Measurements from ENCODE around the gene HTRA1.
A peak's percentile ranks its signal among the peaks of the same experiment; 100 is the strongest.

Gene HTRA1

DNA sequence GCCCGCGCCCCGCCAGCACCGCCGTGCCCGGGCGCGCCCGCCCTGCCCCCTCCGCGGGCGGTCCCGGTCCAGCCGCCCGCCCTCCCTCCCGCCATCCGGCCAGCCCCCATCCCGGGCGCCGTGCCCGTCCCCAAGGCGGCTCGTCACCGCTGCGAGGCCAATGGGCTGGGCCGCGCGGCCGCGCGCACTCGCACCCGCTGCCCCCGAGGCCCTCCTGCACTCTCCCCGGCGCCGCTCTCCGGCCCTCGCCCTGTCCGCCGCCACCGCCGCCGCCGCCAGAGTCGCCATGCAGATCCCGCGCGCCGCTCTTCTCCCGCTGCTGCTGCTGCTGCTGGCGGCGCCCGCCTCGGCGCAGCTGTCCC lies at the start of gene HTRA1:
Gene HTRA1, plus strand, starts transcription at position 187 of the 362 bp plus-strand sequence. Its CDS starts 100 bp downstream, at position 287.
- DNase-seq: no peak

DNA sequence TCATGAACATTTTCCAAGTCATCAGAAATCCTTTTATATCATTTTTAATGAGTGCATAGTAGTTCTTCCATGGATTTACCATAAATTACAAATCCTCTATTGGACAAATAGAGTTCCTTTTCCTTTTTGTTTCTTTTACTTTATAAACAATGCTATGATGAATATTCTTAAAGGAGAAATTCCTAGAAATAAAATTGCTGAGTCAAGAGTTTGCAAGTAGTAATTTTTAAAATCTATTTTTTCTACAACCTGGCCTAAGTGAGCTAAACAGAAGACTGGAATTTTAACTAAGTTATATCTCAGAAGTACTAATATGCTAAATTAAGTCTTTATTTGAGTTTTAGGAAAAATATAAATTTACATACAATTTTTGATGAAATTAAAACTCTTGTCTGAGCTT lies 48.0 kb upstream of the HTRA1 start:
- no peak for DNase-seq

DNA sequence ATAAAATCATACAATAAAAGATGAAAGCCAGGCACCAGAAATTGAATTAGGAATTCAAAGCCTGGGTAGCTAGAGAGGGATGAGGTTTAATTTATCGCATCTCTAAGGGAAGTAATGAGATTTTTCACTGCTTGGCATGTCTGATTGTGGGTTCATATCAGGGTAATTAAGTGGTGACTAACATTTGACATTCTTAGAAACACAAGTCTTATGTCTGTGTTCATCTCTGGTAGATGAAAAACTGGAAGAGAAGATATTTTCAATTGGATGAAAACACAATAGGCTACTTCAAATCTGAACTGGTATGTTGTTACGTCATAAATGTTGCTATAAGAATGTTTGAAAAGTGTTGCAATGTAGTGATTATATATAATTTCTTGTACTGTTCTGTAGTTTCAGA lies 43.7 kb upstream of the HTRA1 start:
- DNase-seq: no peak

DNA sequence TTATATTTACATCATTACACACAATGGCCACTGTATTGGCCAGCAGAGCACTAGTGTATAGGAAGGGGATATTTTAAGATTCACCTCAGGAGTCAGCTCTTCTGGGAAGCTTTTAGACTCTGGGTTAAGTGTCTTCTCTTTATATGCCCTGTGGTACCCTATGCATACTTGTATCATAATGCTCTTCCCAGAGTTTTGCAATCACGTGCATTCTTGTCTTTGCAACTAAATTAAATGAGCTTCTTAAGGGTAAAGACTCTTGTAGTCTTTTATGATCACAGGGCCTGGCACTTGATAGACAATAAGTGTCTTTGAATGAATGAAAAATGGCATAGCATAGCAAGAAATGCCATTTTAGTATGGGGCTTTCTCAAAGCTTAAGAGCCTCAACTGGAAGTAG lies 42.3 kb upstream of the HTRA1 start:
- DNase-seq: no peak

DNA sequence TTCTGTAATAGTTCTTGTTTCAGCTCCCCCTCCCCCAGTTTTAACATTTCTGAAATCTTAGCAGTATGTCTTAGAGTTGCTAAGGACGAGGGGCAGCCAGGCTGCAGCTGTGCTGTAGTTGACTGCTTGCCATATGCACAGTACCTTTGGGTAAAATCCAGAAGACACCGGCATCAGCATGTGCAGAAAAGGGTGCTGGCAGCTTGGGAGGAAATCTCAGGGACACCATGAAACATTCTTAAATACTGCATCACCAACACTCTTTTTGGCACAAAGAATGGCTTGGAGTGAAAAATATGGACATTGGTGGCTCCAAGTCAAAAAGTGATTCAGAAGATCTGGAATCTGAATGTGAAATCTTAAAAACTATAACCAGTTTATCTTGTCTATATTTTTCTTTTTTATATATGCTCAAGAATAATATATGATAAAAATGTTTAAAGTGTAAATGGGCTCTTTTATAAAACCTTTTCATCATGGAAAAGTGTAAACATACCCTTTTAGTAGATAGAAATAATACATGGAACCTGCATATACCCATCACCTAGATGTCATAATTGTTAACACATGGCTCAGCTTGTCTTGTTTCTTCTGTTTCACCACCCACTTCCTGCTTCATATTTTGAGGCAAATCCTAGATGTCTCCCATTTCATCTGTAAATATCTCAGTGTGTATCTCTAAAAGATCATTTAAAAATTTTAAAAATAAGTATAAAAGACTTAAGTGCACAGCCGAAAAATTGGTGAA lies 41.3 kb upstream of the HTRA1 start:
- no peak for DNase-seq

DNA sequence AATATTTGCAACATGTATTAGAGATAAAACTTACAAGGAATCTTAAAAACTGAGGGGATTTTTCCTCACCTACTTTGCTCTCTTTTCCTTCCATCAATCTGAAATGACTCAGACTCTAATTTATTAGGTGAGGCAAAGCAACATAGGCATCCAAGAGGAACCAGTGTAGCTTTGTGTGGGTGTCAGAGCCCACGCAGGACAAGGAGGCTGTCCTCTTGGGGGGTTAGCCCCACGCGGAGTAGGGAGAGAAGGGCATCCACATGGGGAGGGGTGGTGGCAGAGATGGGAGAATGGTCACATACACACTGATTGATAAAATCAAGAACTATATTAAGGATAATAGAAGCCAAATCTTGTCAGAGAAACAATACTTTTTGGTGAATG lies 40.7 kb upstream of the HTRA1 start:
- DNase-seq: no peak

DNA sequence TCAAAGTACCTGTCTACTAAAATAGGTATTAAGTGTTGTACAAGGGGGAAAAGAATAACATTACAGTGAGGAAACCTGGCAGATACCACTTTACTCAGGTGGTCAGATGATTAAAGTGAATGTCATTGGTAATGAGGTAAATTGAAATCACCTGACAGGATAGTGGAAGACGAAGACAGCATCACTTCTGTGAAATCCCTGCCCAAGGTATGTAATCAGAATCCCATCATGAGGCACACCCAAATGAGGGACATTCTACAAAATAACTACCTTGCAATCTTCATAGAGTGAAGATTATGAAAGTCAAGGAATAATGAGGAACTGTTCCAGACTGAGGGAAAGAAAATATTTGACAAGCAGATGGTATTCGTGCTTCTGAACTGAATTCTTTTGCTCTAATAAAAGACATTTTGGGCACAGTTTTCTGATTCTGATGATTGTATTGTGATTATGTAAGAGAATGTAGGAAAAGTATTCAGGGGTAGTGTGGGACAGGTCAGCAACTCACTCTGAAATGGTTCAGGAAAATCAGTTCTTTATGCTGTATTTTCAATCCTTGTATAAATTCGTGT lies 40.2 kb upstream of the HTRA1 start:
- no peak for DNase-seq

DNA sequence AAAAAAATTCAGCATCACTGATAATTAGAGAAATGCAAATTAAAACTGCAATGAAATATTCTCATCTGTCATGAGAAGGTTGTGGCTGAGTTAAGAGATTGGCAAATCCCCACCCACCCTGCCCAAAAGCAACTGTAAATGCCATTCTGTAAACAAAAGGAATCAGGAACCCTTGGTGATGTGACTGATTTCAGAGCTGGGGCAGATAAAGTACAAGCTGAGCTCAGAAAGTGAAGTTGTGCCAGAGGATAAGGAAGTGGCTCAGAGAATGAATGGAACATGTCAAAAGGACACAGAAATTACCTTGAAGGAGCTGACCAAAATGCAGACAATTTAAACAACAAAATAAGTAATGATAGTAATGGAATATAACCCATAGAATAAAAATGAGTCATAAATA lies 39.6 kb upstream of the HTRA1 start:
- DNase-seq: no peak

DNA sequence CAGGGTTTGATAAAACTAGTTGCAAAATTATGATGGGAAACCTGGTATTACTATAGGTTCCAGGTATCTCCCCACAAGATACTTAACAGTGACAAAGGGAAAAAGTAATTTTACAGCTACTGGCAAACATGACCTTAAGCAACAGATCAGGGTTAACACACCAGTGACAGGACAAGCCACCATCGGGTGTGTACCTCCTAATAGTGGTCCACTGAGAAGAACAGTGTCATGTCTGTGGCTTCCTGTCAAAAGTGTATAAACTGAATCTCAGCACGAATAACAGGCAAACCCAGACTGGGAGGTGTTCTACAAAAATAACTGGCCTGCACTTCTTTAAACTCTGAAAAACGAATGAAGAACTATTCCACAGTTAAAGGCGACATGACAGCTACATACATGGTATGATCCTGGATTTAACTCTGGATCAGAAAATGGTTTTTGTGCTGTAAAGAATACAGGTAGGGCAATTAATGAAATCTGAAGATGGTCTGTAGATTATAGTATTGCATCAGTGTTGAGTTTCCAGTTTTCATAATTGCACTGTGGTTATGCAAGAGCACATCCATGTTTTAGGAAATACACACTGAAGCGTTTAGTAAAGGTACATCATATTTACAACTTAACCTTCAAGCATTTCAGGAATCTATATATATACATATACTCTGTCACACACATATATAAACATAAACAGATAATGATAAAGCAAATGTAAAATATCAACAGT lies 38.9 kb upstream of the HTRA1 start:
- DNase-seq: no peak

DNA sequence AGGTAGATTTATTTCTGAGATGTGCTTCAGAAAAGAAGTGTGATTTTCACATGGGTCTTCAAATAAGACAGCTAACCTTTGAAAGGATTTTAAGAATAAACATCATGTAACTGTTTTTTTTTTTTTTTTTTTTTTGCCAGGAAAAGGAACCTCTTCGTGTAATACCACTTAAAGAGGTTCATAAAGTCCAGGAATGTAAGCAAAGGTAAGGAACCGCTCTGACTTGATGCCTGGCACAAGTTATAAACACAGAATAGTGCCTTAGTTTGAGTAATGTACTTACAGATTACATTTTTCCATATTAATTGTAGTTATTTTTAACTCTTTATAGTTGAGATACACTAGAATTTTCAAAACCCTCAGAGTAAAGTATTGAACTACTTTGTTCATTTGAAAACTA lies 37.3 kb upstream of the HTRA1 start:
- no peak for DNase-seq

DNA sequence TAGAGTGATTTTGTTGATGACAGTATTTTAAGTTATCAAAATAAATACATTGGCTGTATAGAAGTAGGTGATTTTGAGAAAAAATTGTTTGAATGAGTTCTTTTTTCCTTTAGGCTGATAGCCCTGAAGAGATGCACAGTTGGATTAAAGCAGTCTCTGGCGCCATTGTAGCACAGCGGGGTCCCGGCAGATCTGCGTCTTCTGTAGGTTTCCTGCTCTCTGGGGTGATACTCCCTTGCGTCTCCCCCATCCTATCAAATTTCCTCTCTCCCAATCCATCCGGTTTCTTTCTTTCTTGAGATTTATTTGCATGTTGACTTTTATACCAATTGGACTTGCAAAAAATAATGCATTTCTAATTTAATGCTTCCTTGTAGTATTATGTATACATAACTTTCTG lies 34.5 kb upstream of the HTRA1 start:
- DNase-seq: no peak

DNA sequence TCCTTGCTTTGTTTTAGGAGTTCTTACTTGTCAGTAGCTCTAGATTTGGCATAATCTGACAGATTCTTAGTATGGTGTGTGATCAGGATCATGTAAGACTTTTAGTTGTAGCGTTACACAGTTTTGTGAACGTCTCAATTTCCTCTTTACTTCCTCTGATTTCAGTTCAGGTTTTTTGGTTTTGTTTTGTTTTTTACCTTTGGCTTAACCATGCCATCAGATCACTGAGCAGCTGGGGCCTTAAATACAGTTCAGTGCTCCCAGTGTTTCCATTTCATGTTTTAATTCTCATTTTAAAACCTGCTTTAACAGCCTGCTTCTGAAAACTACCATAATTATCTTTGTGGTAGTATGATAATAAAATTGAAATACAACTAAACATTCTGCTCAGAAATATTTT lies 34.1 kb upstream of the HTRA1 start:
- DNase-seq: no peak

DNA sequence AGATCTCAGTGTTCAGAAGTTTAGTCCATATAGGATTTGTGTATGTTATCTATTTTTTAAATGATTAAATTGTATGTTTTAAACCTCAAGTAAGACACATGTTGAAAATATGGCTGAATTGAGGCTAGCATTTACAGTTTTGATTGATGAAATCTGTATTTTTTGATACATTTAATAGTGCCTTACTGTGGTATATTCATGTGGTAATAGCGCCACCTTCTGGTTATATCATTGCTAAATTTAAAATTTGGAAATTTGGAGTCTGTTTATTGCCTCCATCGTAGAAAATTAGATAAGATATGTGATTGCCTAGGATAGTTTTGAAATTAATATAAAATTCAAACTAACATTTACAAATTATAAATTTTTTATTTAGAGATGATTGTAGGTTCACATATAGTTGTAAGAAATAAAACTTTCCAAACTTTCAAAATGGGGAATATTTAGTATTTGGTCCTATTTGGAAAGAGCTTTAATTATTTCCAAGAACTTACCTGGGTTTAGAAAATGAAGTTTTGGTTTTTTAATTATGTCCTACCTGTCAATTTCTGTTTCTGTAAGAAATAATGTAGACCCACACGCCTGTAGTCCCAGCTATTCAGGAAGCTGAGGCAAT lies 26.0 kb upstream of the HTRA1 start:
- DNase-seq: peak in 3 of 6 experiments; percentile 34 to 73 (median 69)

DNA sequence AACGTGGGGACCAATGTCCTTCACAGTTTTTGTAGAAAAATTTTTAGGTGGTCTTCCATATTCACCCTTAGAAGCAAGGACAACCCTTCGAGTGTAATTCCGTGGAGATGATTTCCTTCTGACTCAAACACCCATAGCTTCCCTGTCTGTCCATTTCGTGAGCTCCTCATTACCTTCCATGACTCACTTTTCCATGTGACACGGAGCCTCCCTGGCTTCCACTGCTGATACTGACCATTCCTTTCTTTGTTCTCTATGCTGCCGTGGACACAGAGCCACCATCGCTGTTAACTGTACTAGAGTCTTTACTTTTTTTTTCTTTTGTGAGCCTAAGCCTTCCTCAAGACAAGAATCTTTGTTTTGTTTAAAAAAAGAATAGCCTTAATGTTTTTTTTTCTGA lies 19.4 kb upstream of the HTRA1 start:
- DNase-seq: no peak

DNA sequence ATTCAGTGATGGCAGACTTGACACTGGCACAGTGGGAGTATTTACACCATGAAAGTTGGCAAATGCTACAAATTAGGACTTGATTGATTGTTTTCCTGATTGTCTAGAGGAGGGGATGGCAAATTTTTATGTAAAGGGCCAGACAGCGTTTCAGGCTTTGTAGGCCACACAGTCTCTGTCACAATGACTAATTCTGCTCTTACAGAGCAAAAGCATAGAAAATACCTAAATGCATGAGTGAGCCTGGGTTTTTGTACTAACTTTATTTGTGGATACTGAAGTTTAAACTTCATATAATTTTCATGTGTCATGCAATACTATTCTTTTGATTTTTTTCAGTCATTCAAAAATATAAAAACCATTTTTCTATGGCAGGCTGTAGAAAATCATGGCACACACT lies 15.9 kb upstream of the HTRA1 start:
- no peak for DNase-seq

DNA sequence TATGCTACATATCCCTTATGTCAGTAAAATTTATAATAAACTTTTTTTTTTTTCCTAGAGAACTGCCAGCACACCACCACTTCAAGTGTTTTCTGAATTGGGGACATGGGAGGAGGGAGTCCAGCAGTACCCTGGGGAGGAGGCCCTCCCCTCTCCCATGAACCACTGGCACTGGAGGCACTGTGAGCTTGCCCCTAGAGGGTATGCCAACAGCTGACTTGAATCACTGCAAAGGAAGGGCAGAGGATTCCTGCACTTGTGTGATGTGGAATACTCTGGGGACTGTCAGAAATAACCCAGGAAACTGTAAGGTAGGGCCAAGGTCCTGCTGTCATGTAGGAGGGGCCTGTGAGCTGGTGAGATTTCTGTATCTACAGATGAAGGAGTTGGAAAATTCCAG lies 15.4 kb upstream of the HTRA1 start:
- no peak for DNase-seq

DNA sequence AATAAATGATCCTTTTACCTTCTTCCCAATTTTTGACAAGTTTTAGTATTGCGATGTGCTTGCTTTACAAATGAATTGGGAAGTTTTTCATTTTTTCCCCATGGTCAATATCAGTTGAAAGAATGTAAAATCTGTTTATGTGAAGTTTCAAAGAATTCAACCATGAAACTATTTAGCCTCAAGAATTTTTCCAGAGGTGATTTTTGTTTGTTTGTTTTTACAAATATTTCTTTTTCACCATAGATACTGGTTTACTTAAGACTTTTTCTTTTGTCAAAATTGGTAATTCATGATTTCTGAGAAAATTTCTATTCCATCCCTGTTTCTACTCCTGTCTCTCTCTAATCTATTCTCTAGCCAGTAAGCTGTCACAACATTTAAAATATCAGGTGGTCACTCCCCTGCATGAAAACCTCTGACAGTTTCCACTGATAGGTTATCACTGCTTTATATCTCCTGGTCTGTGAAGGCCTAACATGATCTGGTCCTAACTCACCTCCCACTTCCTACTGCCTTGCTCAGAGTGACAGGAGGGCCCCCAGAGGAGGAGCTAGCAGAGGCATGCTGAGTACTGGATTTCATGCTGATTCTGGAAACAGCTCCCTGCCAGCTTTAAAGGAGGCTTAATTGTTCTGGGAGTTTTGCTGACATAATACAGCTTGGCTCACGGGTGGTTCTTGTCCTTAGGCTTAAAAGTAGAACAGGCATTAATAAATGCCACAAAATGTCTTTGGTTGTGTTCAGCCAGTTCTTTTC lies 14.5 kb upstream of the HTRA1 start:
- no peak for DNase-seq

DNA sequence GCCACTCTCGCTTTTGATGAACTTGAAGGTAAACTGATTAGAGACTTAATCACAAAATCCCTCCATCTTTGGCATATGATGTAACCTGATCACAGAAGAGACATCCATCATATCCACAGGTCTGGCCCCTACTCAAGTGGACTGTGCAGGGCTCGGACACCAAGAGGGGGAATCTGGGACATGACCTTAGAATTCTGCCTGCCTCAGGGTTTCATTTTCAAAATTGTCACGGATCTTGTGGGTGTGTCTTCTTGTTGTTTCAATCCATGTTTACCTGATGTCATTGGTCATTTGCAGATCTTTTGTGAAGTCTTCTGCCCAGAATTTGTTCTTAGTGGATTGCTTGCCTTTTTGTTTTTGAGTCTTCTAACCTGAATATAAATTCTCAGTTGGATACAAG lies 12.8 kb upstream of the HTRA1 start:
- no peak for DNase-seq

DNA sequence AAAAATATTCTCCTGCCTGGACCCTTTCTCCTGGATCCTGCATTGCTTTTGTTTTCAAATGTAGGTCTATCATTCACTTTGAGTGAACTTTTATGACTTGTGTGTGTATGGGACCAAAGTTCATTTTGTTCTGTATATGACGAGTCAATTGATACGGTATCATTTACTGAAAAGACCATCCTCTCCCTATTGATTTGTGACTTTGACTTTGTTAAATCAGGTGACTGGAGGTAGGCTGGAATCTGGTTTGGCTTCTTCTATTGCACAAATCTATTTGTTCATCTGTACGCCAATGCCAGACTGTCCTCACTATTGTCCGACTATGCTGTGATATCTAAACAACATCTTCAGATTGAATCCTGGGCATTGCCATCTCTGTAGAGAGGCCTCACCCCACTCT lies 12.2 kb upstream of the HTRA1 start:
- DNase-seq: no peak

DNA sequence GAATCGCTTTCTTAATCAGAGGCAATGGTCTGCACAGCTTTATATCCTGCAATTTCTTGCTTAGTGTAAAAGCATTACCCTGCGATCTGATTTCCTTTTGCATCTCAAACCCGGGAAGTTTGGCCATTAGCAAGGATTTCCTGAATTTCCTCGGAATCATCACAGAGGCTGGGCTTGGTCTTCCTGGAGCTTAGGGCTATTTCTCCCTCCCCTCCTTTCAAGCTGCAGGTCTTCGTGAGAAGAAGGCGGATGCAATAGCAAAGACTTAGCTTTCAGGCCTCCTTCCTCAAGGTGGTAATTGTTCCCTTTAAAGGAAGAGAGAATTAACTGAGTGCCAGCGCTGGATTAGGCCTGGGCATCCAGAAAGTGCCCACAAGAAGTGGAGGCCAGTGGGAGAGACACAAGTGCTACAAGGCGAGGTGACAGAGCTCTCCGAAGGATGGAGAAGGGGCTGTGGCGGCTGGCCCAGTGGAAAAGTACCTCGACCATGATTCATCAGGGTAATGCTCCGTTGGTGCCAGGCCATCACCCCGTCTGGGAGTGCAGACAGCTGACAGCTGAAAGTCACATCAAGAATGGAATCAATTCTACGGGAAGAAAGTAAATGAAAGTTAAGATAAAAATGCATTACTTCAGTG lies 10.9 kb upstream of the HTRA1 start:
- DNase-seq: no peak

DNA sequence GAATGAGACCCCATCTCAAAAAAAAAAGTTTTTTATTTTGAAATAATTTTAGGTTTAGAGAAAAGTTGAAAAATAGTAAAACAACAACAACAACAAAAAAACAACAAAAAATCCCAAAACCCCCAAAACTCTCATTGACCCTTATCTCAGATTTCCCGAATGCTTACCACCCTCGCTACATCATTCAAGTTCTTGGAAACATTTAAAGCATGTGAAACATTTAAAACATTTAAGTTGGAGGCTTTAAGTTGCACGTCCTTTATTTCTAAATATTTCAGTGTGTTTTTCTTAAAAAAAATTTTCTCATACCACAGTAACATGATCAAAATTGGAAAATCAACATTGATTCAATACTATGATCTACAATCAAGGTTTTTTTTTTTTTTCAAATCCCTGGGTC lies 7.3 kb upstream of the HTRA1 start:
- DNase-seq: no peak

DNA sequence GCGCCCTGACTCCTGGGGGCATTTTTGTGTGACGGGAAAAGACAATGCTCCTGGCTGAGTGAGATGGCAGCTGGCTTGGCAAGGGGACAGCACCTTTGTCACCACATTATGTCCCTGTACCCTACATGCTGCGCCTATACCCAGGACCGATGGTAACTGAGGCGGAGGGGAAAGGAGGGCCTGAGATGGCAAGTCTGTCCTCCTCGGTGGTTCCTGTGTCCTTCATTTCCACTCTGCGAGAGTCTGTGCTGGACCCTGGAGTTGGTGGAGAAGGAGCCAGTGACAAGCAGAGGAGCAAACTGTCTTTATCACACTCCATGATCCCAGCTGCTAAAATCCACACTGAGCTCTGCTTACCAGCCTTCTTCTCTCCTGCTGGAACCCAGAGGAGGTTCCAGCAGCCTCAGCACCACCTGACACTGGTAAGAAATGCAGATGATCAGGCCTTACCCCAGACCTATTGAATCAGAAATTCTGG lies 6.7 kb upstream of the HTRA1 start, which contains the start of gene ARMS2:
Gene ARMS2, plus strand, starts transcription at position 51 of the 478 bp plus-strand sequence. Its CDS starts 75 bp downstream, at position 126.
- no peak for DNase-seq
